Spleen (tissue), 11 donors: ENCODE measurements around the gene DOCK10. TPM values are rescaled to one million over a fixed set of nuclear protein-coding genes. Genes with fewer than 3 reads are reported as not detected.
A peak's percentile ranks its signal among the peaks of the same experiment; 100 is the strongest.

ENCODE experiments used
- DNase-seq: peaks from one replicate; pipeline ENCODE4 v3.0.0-alpha.2; 2020
- H3K27ac ChIP-seq, 8 donors: fragments of 200-600 bp; sonication (generic) in 7 of 8; 1 replicate in 4 of 8; 2 replicates in 4 of 8; pipeline versions ENCODE4 v1.5.0 to v1.8.0; 2016 to 2021; ENCODE audit warnings: inconsistent platforms in 4 of 8, mild to moderate bottlenecking in 4 of 8, moderate library complexity in 1 of 8
- H3K27me3 ChIP-seq, 7 donors: fragments of 200-600 bp; sonication (generic) in 6 of 7; replicated peaks in 1 of 7; 1 replicate in 4 of 7; 2 replicates in 3 of 7; pipeline versions ENCODE4 v1.5.0 to v1.8.0; 2016 to 2021; ENCODE audit warnings: inconsistent platforms in 3 of 7, mild to moderate bottlenecking in 1 of 7
- H3K36me3 ChIP-seq, 6 donors: fragments of 200-600 bp; sonication (generic) in 5 of 6; 1 replicate in 4 of 6; 2 replicates in 2 of 6; pipeline versions ENCODE4 v1.5.0 to v1.8.0; 2016 to 2021; ENCODE audit warnings: inconsistent platforms in 2 of 6
- H3K4me1 ChIP-seq, 6 donors: fragments of 200-600 bp; sonication (generic) in 5 of 6; 1 replicate in 3 of 6; 2 replicates in 3 of 6; pipeline versions ENCODE4 v1.5.0 to v1.8.0; 2016 to 2021; ENCODE audit warnings: inconsistent platforms in 3 of 6
- H3K4me3 ChIP-seq, 8 donors: fragments of 200-600 bp; sonication (generic) in 7 of 8; 1 replicate in 4 of 8; 2 replicates in 4 of 8; pipeline versions ENCODE4 v1.5.0 to v1.8.0; 2016 to 2021; ENCODE audit warnings: inconsistent platforms in 4 of 8, mild to moderate bottlenecking in 4 of 8, moderate library complexity in 2 of 8
- H3K9me3 ChIP-seq, 8 donors: fragments of 200-600 bp; sonication (generic) in 7 of 8; 1 replicate in 4 of 8; 2 replicates in 4 of 8; pipeline versions ENCODE4 v1.5.0 to v1.8.0; 2016 to 2021; ENCODE audit warnings: inconsistent platforms in 4 of 8
- CTCF ChIP-seq, 11 experiments: fragments of 200-600 bp in 7 of 11; fragments of 450-650 bp in 4 of 11; sonication (generic) in 4 of 11; IDR thresholded peaks in 8 of 11; conservative IDR thresholded peaks in 3 of 11; 1 replicate in 7 of 11; 2 replicates in 4 of 11; pipeline versions ENCODE4 v1.4.0 to v1.8.0; 2016 to 2021; ENCODE audit warnings: antibody characterized with exemption in 11 of 11, inconsistent platforms in 4 of 11, mild to moderate bottlenecking in 1 of 11
- POLR2A ChIP-seq, 3 donors: fragments of 450-650 bp; IDR thresholded peaks; one replicate each; pipeline ENCODE4 v1.5.1; 2017; ENCODE audit warnings: antibody characterized with exemption in 3 of 3, mild to moderate bottlenecking in 1 of 3
- POLR2AphosphoS5 ChIP-seq, 3 donors: sonication (generic); formaldehyde crosslinking; IDR thresholded peaks; one replicate each; pipeline ENCODE4 v1.5.1; 2017; ENCODE audit warnings: antibody characterized with exemption in 3 of 3
- WGBS, 5 donors: extraction: QIAGEN DNeasy Blood & Tissue Kit in 3 of 5; methylation state at CpG; one replicate each; pipeline versions ENCODE4 v1.1.5 to v1.1.7; 2013 to 2018; 5-methylcytosine and 5-hydroxymethylcytosine counted together
- intact Hi-C: fragments of 100-400 bp; cut with DNase I; formaldehyde crosslinking; loops from one replicate; pipeline ENCODE4 v1.15.0; 2023; ENCODE audit warnings: low total_unique reads
- polyA plus RNA-seq, 3 donors: library from polyadenylated mRNA; stranded (reverse); fragments of 200-250 nt; gene quantifications; one replicate each; pipeline ENCODE4 v1.2.1, GENCODE V29; 2013
- total RNA-seq, 7 donors: library from RNA; depleted of rRNA in 3 of 7; stranded (reverse); fragments of >200 nt in 3 of 7; fragmentation: NEBNext Ultra II Directional in 4 of 7; extraction: Animal tissue kit (Norgen Biotek cat#: 25700) in 4 of 7; gene quantifications; one replicate each; pipeline versions ENCODE4 v1.1.0 to v1.2.1, GENCODE V29; 2016 to 2021
- donor health status: healthy with polysubstance abuse.
- donor health status: DM: no; HTN: no; CAD: no; lungs with moderate emphysema.
- donor health status: DM: no; HTN: no; CAD: no.
- donor health status: Bipolar disorder and iron deficiency.
- donor health status: healthy.
- donor health status: DM: no; HTN: no; CAD: no.
- donor health status: DM: yes; HTN: yes; CAD: no.

The DOCK10 gene
- total and polyA plus RNA-seq, 10 donors, result 12.5 to 203 (median 158) TPM

- Histone ChIP-seq H3K27ac (peak overlapping the region in 7 of 8 donors; percentile 16 to 90 (median 81)), H3K27me3 (no peaks in the 10 kb centered on the region), H3K36me3 (no peaks in the 10 kb centered on the region), H3K4me3 (no peak overlapping the region), H3K9me3 (no peaks in the 10 kb centered on the region), H3K4me1 (peaks cover 33 to 88% (median 42%) of the 10 kb centered on the region in 6 donors)
- intact Hi-C loops, result no loop called here
- TF ChIP-seq CTCF (IDR thresholded peaks at IDR 0.05 in 8 of 11, conservative IDR thresholded peaks at IDR 0.05 in 3 of 11), result no peak
- TF ChIP-seq POLR2AphosphoS5 (IDR thresholded peaks at IDR 0.05), result no peak
- TF ChIP-seq POLR2A (IDR thresholded peaks at IDR 0.05), result no peak
- no peak for DNase-seq
- 77 to 93% (median 81%) methylated on average over 3 of the region's 3 CpGs for WGBS, 5 donors
Observed at GRCh38 chr2:224958873-224959272, 83.4 kb downstream of the DOCK10 start.

GRCh38 chr2:224958462-224958857 lies 83.8 kb downstream of the DOCK10 start:
- peak overlapping the region; percentile 72 to 90 (median 80) for H3K27ac ChIP-seq
- H3K27me3 ChIP-seq, result no peaks in the 10 kb centered on the region
- H3K9me3 ChIP-seq, result no peaks in the 10 kb centered on the region
- no peak for TF ChIP-seq CTCF (IDR thresholded peaks at IDR 0.05 in 8 of 11, conservative IDR thresholded peaks at IDR 0.05 in 3 of 11)
- TF ChIP-seq POLR2A (IDR thresholded peaks at IDR 0.05), result no peak
- intact Hi-C loops, result no loop called here
- WGBS, 5 donors, result 86 to 92% (median 88%) methylated on average over 3 of the region's 3 CpGs
- H3K36me3 ChIP-seq, result no peaks in the 10 kb centered on the region
- H3K4me1 ChIP-seq, result peaks cover 37 to 91% (median 46%) of the 10 kb centered on the region in 6 donors
- H3K4me3 ChIP-seq, result peak overlapping the region in 1 of 8 donors; percentile 23
- no peak for DNase-seq

GRCh38 chr2:224957540-224958461 lies 84.5 kb downstream of the DOCK10 start:
- 64 to 77% (median 68%) methylated on average over 8 of the region's 8 CpGs for WGBS, 5 donors
- DNase-seq, result no peak
- peaks cover 44 to 91% (median 52%) of the 10 kb centered on the region in 6 donors for H3K4me1 ChIP-seq

More at GRCh38 chr2:224957540-224958461, 84.5 kb downstream of the DOCK10 start:
- Histone ChIP-seq H3K4me3 (peak overlapping the region in 1 of 8 donors; percentile 23), H3K27ac (peak overlapping the region; percentile 72 to 90 (median 80)), H3K9me3 (no peaks in the 10 kb centered on the region), H3K27me3 (no peaks in the 10 kb centered on the region), H3K36me3 (no peaks in the 10 kb centered on the region)
- intact Hi-C loops, result no loop called here
- TF ChIP-seq POLR2A (IDR thresholded peaks at IDR 0.05) (peak in 1 of 3 donors; percentile 37), POLR2AphosphoS5 (IDR thresholded peaks at IDR 0.05) (peak in 1 of 3 donors; percentile 48), CTCF (IDR thresholded peaks at IDR 0.05 in 8 of 11, conservative IDR thresholded peaks at IDR 0.05 in 3 of 11) (no peak)
